ENCODE results near the gene ROPN1.
"Not testable (repeated sequence)": the region's sequence is repeated elsewhere in the genome, so short reads cannot be mapped to it uniquely, and the experiment has no call there.

ROPN1 gene

DNA sequence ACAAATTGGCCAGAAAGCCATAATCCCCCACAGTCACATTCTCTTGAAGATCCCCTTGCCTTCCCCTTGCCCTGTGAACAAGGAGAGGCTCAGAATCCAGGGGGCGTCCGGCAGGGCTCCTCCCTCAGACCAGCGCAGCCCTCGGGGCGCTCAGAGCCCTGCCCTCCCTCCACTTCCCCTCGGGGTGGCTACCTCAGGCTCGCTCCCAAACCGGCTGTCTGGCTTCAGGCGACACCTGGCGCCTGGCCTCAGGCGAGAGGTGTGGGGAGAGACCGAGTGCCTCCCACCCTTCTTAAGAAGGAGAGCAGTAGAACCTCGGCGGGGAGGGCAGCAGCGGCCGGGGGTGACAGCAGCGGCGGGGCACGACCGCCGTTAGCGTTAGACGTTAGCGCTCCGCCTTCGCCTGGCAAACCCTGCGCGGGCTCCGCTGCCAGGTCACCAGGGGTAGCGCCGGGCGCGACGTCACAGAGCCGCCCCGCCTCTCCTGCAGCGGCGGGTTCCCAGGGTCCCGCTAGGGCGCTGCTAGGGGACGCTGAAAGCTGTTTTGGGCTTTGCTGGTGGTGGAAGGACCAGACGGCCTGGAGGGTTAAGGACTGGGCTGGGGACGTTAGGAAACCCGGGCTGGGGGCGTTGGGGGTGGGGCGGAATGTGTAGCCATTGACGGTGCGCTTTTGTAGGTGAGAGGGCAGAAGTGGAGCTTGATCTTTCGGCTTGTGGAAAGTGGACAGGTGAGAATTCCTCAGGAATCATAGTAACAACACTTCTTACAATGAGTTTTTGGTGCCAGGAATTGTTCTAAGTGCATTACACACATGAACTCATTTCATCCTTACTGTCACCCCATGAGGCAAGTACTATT is at the start of gene ROPN1:
ROPN1 (minus strand) TSS at position 395 of the 859 bp plus-strand sequence. CDS start 11,643 bp downstream, outside the sequence.
- DNase-seq (ENCODE audit: low spot score), result not testable (repeated sequence)

DNA sequence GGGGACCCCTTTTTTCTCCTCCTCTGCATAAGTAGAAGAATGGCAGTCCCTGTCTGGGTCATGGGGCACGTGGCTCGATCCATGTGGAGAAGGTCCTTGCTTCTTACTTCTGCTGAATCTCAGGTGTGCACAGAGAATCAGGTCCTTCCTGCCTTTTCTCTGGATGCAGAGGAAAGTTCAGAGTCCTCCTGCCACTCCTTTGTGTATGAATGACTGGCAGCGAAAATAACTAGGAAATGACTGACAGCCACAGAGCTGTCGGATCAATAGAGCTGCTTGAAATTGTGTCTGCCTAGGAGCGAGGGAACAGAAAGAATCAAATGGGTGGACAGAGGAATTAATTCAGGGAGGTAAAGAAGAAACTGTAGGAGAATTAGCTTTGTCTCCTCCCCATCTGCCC is 49.6 kb upstream of the ROPN1 start:
- DNase-seq (ENCODE audit: low spot score), result no peak

DNA sequence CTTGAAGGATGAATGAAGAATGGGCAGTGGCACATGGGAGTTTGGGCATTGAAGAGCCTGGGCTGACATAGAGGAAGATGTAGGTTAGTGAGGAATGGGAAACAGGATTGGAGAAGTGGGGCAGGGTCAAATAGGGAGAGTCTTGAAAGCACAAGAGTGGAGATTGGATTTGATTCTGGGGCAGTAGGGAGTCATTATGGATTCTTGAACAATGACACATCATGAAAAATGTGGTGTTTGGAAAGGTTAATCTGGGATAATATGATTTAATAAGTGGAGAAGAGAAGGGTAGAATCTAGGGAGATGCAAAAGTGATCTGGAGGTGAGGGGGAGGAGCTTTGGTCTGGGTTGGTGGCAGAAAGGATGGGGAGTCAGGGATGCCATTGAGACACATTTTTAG is 45.4 kb upstream of the ROPN1 start:
- no peak for DNase-seq (ENCODE audit: low spot score)

- DNase-seq (ENCODE audit: low spot score), result not testable (repeated sequence)
Measured at GRCh38 chr3:124036214-124036613, 44.3 kb upstream of the ROPN1 start.

- DNase-seq (ENCODE audit: low spot score), result no peak
Measured at GRCh38 chr3:124035463-124036121, 43.7 kb upstream of the ROPN1 start.

DNA sequence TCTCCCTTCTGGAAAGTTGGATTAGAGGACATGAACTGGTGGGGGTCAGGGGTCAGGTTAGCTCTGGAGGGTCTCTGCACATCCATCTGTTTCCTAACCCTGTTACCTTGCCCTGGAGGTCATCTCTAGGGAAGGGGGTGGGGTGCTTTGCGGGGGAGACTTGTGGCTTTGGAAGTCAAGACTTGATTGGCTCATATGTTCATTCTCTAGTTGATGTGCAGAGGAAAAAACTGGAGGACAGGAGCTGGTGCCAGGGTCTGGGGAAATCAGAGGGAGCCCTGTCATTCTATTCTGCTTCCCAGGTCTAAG is 42.9 kb upstream of the ROPN1 start:
- no peak for DNase-seq (ENCODE audit: low spot score)

DNA sequence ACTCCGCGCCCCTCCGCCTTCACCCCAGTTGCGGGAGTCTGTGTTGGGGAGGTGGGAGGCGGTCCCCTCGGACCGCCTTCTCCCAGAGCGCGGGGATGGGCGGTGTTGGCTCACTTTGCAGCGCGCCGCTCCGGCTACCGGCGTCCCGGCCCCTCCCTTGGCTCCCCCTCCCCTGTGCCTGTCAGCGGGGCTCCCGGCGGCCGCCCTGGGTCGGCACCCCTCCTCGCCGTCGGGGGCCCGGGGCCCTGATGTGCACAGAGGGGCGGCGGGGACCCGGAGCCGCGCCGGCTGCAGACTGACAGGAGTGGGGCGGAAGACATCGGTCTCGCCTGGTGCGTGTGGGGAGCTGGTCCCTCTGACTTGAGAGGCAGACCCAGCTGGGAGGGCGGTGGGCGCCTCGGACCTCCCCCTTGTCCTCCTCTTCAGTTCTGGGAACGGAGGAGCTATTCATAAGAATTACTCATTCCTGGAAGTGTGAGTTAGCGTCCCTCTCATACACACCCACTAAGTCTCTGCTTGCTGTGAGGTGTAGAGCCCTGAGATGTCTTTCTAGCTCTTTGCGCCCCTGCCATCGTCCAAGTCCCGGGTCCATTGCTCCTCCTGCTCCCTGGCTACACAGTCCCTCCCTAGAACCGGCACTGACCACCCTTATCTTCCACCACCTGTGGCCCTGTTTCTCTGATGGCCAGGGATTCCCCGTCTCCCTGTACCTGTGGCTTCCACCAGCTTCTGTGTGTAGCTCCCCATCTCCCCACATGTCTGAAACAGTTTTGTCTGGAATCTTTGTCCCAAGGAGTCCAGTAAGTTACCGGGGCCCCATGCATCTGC is 42.3 kb upstream of the ROPN1 start:
- DNase-seq (ENCODE audit: low spot score), result no peak

- DNase-seq (ENCODE audit: low spot score), result no peak
Measured at GRCh38 chr3:124033360-124034015, 41.6 kb upstream of the ROPN1 start, which contains the start of gene KALRN. TSS of gene KALRN (plus strand) at chr3:124033369.

- peak; percentile 48 for DNase-seq (ENCODE audit: low spot score)
Measured at GRCh38 chr3:124032881-124033359, 41.0 kb upstream of the ROPN1 start.

GRCh38 chr3:124032311-124032880 is 40.5 kb upstream of the ROPN1 start:
- no peak for DNase-seq (ENCODE audit: low spot score)

- DNase-seq (ENCODE audit: low spot score), result no peak
Measured at GRCh38 chr3:124026516-124026915, 34.6 kb upstream of the ROPN1 start.

DNA sequence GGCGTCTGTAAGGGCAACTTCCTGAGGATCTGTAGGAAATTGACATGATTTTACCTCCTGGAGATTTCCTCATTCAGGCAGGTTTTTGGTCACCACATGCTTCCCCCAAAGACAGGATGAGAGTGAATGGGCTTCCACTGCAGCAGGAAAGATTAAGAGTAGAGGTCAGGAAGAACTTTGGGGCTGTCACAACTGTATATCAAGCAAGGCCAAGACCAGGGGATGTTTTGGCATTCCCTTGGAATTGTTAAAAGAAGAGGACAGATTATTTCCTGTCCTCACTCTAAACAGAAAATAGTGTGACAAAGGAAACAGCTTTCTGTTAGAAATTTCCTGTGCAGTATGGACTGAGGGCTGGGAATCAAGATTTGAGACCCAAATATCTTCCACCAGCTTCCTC is 31.6 kb upstream of the ROPN1 start:
- DNase-seq (ENCODE audit: low spot score), result not testable (repeated sequence)

GRCh38 chr3:124019291-124019690 is 27.4 kb upstream of the ROPN1 start:
- no peak for DNase-seq (ENCODE audit: low spot score)

- DNase-seq (ENCODE audit: low spot score), result not testable (repeated sequence)
Measured at GRCh38 chr3:124017502-124017901, 25.6 kb upstream of the ROPN1 start.

DNA sequence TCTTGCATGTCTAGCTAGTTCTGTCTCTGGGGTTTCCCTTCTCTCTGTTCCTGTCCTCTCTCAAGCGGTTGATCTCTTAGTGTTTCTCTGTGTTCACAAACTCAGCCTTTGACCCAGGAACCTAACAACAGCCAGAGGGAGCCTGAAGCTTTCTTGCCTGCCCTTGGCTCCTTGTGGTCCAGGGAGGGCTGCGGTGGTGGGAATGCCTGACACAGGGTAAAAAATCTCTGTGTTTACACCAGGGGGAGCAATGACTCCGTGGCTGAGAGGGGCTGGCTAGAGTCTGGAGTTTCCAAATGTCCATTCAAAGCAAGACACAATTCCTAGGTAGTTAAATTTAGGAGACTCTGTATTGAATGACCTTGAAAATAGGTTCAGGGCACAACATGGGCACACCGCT is 24.6 kb upstream of the ROPN1 start:
- DNase-seq (ENCODE audit: low spot score), result not testable (repeated sequence)

GRCh38 chr3:124014366-124014942 is 22.5 kb upstream of the ROPN1 start:
- no peak for DNase-seq (ENCODE audit: low spot score)

DNA sequence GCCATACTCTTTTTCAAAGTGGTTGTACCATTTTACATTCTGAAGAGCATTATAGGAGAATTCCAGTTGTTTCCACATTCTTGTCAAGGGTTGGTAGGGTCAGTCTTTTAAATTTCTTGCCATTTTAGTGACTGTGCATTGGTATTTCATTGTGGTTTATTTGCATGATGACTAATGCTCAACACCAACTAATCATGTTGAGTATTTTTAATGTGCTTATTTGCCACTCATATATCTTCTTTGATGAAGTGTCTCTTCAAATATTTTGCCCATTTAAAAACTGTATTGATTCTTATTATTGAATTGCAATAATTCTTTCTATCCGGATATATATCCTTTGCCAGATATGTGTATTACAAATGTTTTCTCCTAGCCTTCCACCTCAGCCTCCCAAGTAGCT is 16.4 kb upstream of the ROPN1 start:
- DNase-seq (ENCODE audit: low spot score), result not testable (repeated sequence)

DNA sequence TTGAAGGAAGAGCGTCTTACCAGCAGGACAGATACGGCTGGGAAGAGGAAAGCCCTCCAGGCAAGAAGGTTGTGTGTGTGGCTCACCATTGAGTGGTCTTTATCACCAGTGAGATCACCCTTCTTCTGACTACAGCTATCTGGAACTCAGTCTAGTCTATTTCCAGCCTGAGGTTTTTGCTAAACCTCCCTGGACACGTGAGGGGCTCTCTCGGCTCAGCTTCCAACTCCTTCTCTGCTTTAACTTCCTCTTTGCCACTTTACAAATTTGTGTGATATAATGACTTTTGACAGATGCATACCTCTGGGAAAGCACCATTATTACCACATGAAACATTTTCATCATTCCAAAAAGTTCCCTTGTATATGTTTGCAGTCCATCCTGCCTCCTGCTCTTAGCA is 15.3 kb upstream of the ROPN1 start:
- DNase-seq (ENCODE audit: low spot score), result no peak

DNA sequence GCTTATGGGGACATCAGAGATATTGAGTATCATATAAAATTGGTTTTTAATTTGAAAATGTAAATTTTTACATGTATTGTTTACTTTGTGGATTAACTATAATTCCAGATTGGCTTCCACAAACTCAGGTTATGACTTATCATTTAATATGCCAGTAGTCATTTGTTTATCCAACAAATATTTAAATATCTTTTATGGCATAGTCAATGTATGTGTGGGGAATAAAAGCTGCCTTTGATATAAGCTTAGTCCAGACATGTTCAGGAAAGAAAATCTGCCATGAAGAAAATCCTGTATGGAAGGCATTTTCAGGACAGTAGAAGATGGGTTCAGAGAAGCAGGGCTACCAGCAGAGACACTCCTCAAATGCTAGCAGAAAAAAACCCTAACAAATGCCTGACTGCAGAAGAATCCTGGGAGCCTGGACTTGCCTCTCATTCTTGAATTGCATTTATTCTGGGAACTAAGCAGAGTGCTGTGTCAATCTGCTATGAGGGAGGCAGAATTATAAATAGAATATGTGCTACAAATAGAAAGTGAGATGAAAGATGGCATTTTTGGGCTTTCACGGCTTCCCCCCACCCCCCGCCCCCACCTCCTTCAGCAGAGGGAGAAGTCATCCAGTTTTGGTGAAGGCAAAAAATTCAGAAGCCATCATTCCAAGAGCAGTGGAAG is 10.6 kb upstream of the ROPN1 start:
- not testable (repeated sequence) for DNase-seq (ENCODE audit: low spot score)

- not testable (repeated sequence) for DNase-seq (ENCODE audit: low spot score)
Measured at GRCh38 chr3:124001366-124001765, 9.4 kb upstream of the ROPN1 start.

DNA sequence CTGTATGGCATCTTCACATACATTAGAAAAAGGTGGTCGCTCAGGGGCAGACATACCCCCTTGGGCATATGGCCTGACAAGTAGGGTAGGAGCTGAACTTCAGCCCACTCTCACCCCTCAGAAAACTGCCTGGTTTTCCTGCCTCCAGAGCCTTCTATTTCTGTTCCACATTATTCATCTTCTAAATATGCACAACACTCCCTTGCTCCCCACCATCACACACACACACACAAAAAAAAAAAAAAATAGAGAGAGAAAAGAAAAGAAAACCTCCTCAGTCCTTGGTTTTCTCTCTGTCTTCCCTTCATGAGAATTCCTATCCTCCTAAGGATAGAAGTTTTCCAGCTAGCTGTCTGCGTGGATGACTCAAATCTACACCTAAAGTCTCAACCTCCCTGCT is 5.6 kb upstream of the ROPN1 start:
- no peak for DNase-seq (ENCODE audit: low spot score)
